NCI-H2196 treated with DMSO at 0.1 percent for 48 hours (cell line): ENCODE results near the gene TBX1.
"Not testable (repeated sequence)": the region's sequence is repeated elsewhere in the genome, so short reads cannot be mapped to it uniquely, and the experiment has no call there.

ENCODE experiments used
- DNase-seq: peaks from one replicate; lab custom pipeline; 2025; ENCODE audit not compliant: unreplicated experiment; lab: John Stamatoyannopoulos, UW

Gene TBX1

GRCh38 chr22:19779685-19780268, 19.2 kb downstream of the TBX1 start:
- no peak for DNase-seq

GRCh38 chr22:19782533-19782932, 22.0 kb downstream of the TBX1 start:
- no peak for DNase-seq

GRCh38 chr22:19783586-19784383, 23.2 kb downstream of the TBX1 start:
- no peak for DNase-seq

GRCh38 chr22:19784384-19785175, 24.0 kb downstream of the TBX1 start:
- DNase-seq: no peak

GRCh38 chr22:19785461-19786263, 25.1 kb downstream of the TBX1 start:
- no peak for DNase-seq

GRCh38 chr22:19786264-19786585, 25.6 kb downstream of the TBX1 start:
- no peak for DNase-seq

GRCh38 chr22:19786959-19787848, 26.6 kb downstream of the TBX1 start:
- DNase-seq: no peak

GRCh38 chr22:19787849-19788141, 27.2 kb downstream of the TBX1 start:
- DNase-seq: no peak

- DNase-seq: no peak
Measured at GRCh38 chr22:19788661-19789225, 28.2 kb downstream of the TBX1 start.

- no peak for DNase-seq
Measured at GRCh38 chr22:19789406-19789805, 28.8 kb downstream of the TBX1 start.

- DNase-seq: no peak
Measured at GRCh38 chr22:19789828-19790227, 29.2 kb downstream of the TBX1 start.

GRCh38 chr22:19791243-19791642, 30.7 kb downstream of the TBX1 start:
- no peak for DNase-seq

GRCh38 chr22:19791894-19792293, 31.3 kb downstream of the TBX1 start:
- no peak for DNase-seq

GRCh38 chr22:19792383-19792896, 31.9 kb downstream of the TBX1 start:
- not testable (repeated sequence) for DNase-seq

GRCh38 chr22:19793161-19793560, 32.6 kb downstream of the TBX1 start:
- no peak for DNase-seq

GRCh38 chr22:19793661-19794310, 33.2 kb downstream of the TBX1 start:
- no peak for DNase-seq

GRCh38 chr22:19795617-19796008, 35.0 kb downstream of the TBX1 start:
- no peak for DNase-seq

- DNase-seq: no peak
Measured at GRCh38 chr22:19796160-19796559, 35.6 kb downstream of the TBX1 start.
